Small intestine (tissue), 7 donors: ENCODE results near the gene PIGB. TPM values are rescaled to one million over a fixed set of nuclear protein-coding genes. Genes with fewer than 3 reads are reported as not detected.

Experiments used
- DNase-seq, 2 donors: peaks; one replicate each; pipeline versions ENCODE4 v3.0.0 to v3.0.0-alpha.2; 2013
- FAIRE-seq: peaks from 2 replicates; lab custom pipeline; 2012; peaks lifted over from hg19 to GRCh38; lab: Jason Lieb, UNC
- H3K27ac ChIP-seq, 3 donors: one replicate each; pipeline ENCODE4 v1.5.1; 2013; ENCODE audit warnings: low read length in 2 of 3, mild to moderate bottlenecking in 2 of 3, control low read depth in 1 of 3, inconsistent platforms in 1 of 3, low read depth in 1 of 3, moderate library complexity in 1 of 3
- H3K27me3 ChIP-seq, 3 donors: one replicate each; pipeline ENCODE4 v1.6.1; 2013; ENCODE audit warnings: low read length in 3 of 3, inconsistent platforms in 1 of 3; ENCODE audit not compliant: control insufficient read depth in 3 of 3, insufficient read depth in 3 of 3
- H3K36me3 ChIP-seq, 3 donors: one replicate each; pipeline ENCODE4 v1.6.1; 2013; ENCODE audit warnings: low read length in 3 of 3, inconsistent platforms in 1 of 3, low read depth in 1 of 3, mild to moderate bottlenecking in 1 of 3, moderate library complexity in 1 of 3; ENCODE audit not compliant: control insufficient read depth in 3 of 3, insufficient read depth in 2 of 3
- H3K4me1 ChIP-seq, 3 donors: one replicate each; pipeline ENCODE4 v1.6.1; 2013; ENCODE audit warnings: low read length in 2 of 3, inconsistent platforms in 1 of 3, low read depth in 1 of 3, mild to moderate bottlenecking in 1 of 3, moderate library complexity in 1 of 3; ENCODE audit not compliant: control insufficient read depth in 3 of 3, insufficient read depth in 2 of 3
- H3K4me3 ChIP-seq, 3 donors: one replicate each; pipeline ENCODE4 v1.5.1; 2013; ENCODE audit warnings: low read length in 3 of 3, control low read depth in 1 of 3, inconsistent platforms in 1 of 3, low read depth in 1 of 3, mild to moderate bottlenecking in 1 of 3, moderate library complexity in 1 of 3
- H3K9me3 ChIP-seq, 2 donors: one replicate each; pipeline ENCODE4 v1.6.1; 2013; ENCODE audit warnings: low read depth in 1 of 2, low read length in 1 of 2; ENCODE audit not compliant: control insufficient read depth in 2 of 2, insufficient read depth in 1 of 2
- WGBS, 3 donors: extraction: QIAGEN DNeasy Blood & Tissue Kit; methylation state at CpG; one replicate each; pipeline ENCODE4 v1.1.7; 2013; 5-methylcytosine and 5-hydroxymethylcytosine counted together
- polyA plus RNA-seq, 4 donors: library from polyadenylated mRNA; stranded (reverse) in 3 of 4; unstranded in 1 of 4; fragments of 200-250 nt in 3 of 4; fragments of 120-200 nt in 1 of 4; gene quantifications; one replicate each; pipeline versions ENCODE4 v1.2.1 to v1.2.3, GENCODE V29; 2013
- donor health status: healthy with polysubstance abuse.
- donor health status: control.
- donor health status: control.
- donor health status: Bipolar disorder and iron deficiency.
- donor health status: healthy.

Gene PIGB
- polyA plus RNA-seq, 4 donors = 9.7 to 20.1 (median 12.6) TPM

DNA sequence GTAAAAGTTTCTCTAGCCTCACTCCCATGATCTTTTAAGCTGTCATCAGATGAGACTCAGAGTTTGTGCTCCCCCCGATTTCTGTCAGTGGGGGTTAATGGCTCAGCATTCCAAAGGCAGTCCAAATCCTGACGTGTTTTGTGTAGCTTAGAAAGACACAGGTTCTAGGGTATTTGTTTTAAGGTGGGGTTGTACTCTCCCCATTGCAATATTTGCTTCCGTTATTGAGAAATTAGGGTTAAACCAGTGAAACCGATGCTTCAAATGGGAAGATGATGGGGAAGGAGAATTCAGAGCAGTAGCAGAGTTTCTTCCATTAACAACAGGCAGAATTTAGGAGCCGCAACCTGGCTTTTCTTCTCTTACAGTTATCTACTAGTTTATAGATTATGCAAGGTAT is 3.4 kb downstream of the PIGB start:
- Histone ChIP-seq H3K27ac (no peak overlapping the region), H3K36me3 (peaks cover under 1 to 9% (median 3%) of the 10 kb centered on the region in 3 donors), H3K27me3 (no peaks in the 10 kb centered on the region), H3K9me3 (no peaks in the 10 kb centered on the region), H3K4me3 (no peak overlapping the region), H3K4me1 (peaks cover 0 to 5% (median 0%) of the 10 kb centered on the region in 3 donors)
- FAIRE-seq (no peak), DNase-seq (no peak)
- 89 to 92% (median 90%) methylated on average over 5 of the region's 5 CpGs for WGBS, 3 donors

DNA sequence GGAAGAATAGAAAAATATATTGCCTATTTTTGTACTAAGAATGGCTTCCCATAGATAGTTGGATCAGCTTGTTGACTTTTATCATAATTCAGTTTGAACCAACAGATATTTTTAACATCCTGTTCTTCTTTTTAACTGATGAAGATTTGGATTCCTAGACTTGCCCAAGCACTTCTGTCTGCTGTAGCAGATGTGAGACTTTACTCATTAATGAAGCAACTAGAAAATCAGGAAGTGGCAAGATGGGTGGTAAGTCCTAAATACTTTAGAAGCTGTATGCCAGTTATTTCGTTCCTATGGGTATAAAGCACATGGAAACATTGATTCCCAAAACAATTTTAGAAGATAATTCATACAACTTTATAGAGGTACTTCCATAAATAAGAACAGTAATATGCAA is 8.4 kb downstream of the PIGB start:
- 84 to 97% (median 91%) methylated on average over 1 of the region's 1 CpG for WGBS, 3 donors
- Histone ChIP-seq H3K4me3 (no peak overlapping the region), H3K36me3 (peaks cover 4 to 20% (median 8%) of the 10 kb centered on the region in 3 donors), H3K27me3 (no peaks in the 10 kb centered on the region), H3K27ac (no peak overlapping the region), H3K4me1 (no peaks in the 10 kb centered on the region), H3K9me3 (no peaks in the 10 kb centered on the region)
- FAIRE-seq (no peak), DNase-seq (no peak)

DNA sequence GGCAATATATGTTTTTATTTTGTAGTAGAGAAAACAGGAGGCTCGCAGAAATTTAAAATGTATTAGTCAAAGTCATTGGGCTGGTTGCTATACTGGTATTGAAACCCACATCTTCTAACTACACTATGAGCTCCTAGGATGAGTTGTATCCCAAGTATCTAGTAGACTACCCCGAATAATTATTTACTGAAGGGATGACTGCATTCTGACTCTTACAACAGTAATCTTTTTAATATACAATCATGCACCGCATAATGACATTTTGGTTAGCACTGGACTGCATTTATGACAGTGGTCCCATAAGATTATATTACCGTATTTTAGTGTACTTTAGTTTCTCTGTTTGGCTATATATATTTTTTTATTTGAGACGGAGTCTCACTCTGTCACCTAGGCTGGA is 15.3 kb downstream of the PIGB start:
- Histone ChIP-seq H3K4me3 (no peak overlapping the region), H3K36me3 (peaks cover 3 to 29% (median 5%) of the 10 kb centered on the region in 3 donors), H3K4me1 (no peaks in the 10 kb centered on the region), H3K9me3 (no peaks in the 10 kb centered on the region), H3K27ac (no peak overlapping the region), H3K27me3 (no peaks in the 10 kb centered on the region)
- WGBS, 3 donors = 91 to 97% (median 93%) methylated on average over 5 of the region's 5 CpGs
- DNase-seq (no peak), FAIRE-seq (no peak)

DNA sequence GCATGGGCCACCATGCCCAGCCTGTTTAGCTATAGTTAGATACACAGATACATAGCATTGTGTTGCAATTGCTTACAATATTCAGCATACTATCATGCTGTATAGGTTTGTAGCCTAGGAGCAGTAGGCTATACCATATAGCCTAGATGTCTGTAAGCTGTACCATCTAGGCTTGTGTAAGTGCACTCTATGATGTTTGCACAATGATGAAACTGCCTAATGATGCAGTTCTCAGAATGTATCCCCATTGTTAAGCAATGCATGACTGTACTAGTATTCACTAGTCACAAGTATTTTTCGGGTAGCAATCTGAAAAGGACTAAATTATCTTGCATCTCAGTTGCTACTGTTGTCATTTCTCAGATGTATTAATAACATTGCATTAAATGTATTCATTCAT is 16.0 kb downstream of the PIGB start:
- no peaks in the 10 kb centered on the region for H3K27me3 ChIP-seq
- no peaks in the 10 kb centered on the region for H3K4me1 ChIP-seq
- H3K4me3 ChIP-seq = no peak overlapping the region
- H3K27ac ChIP-seq = no peak overlapping the region
- H3K9me3 ChIP-seq = no peaks in the 10 kb centered on the region
- FAIRE-seq (no peak), DNase-seq (no peak)
- H3K36me3 ChIP-seq = peaks cover 3 to 28% (median 5%) of the 10 kb centered on the region in 3 donors
- WGBS, 3 donors = 94 to 100% (median 95%) methylated on average over 1 of the region's 1 CpG

DNA sequence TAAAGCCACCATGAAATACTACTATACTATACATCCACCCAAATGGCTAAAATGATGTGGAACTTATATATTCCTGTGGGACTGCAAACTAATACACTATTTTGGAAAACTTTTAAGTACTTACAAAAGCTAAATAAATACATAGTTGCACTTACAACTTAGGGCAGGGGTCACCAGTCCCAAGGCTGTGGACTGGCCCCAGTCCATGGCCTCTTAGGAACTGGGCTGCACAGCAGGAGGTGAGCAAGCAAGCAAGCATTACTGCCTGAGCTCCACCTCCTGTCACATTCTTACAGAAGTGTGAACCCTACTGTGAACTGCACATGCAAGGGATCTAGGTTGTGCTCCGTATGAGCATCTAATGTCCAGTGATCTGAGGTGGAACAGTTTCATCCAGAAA is 18.1 kb downstream of the PIGB start:
- Histone ChIP-seq H3K36me3 (peaks cover 3 to 17% (median 3%) of the 10 kb centered on the region in 3 donors), H3K9me3 (no peaks in the 10 kb centered on the region), H3K27ac (no peak overlapping the region), H3K4me1 (no peaks in the 10 kb centered on the region), H3K27me3 (no peaks in the 10 kb centered on the region), H3K4me3 (no peak overlapping the region)
- 90 to 100% (median 94%) methylated on average over 1 of the region's 1 CpG for WGBS, 3 donors
- no peak for FAIRE-seq
- DNase-seq = no peak

DNA sequence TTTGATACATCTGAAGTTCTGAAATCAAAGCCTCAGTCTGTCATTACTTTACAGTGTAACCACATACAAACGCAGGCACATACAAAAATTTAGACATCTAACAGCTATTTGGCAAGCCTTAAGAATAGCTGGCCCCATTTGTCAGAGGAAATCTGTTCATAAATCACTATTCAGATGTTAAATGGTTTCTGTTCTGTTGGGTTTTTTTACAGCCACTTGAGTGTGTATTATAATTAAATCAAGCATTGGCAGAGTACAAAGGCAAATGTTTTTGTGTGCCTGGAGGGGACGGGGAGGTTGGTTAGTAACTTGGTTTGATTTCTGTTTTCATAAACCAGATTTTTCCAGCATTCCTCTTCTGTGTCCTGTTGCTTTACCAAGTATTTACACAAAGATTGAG is 24.1 kb downstream of the PIGB start:
- H3K9me3 ChIP-seq = no peaks in the 10 kb centered on the region
- DNase-seq (no peak), FAIRE-seq (no peak)
- H3K27me3 ChIP-seq = no peaks in the 10 kb centered on the region
- no peak overlapping the region for H3K4me3 ChIP-seq
- H3K27ac ChIP-seq = no peak overlapping the region
- no peaks in the 10 kb centered on the region for H3K4me1 ChIP-seq
- H3K36me3 ChIP-seq = peaks cover 0 to 10% (median 0%) of the 10 kb centered on the region in 3 donors
- 60 to 89% (median 84%) methylated on average over 2 of the region's 2 CpGs for WGBS, 3 donors

DNA sequence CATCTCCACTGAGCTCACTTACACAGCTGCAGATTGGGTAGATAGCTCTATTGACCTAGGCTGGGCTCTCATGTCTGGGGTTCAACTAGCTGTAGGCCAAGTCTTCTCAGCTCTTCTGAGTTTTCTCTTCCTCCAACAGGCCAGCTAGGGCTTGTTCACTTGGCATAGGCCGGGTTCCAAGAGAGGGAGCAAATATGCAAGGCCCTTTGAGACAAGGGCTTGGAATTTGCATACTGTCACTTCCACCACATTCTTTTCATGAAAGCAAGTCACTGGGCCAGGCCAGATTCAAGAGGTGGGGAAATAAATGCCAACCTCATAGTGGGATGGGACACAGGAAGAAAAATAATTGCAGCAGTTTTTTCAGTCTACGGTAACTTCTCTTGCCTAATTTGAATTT is 25.2 kb downstream of the PIGB start:
- FAIRE-seq = no peak

DNA sequence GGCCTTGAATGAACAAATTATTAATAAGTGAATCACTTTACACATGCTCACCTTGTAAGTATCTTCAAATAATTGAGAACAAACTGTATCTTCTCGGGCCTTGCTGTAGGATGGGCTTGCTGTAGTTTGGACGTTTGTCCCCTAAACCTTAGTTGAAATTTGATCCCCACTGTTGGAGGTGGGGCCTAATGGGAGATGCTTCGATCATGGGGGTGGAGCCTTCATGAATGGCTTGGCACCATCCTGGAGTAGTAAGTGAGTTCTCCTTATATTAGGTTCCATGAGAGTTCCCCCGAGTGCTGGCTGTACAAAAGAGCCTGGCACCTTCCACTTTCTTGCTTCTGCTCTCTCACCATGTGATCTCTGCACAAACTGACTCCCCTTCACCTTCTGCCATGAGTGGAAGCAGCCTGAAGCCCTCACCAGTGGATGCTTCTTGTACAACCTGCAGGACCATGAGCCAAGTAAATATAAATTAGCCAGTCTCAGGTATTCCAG is 29.3 kb downstream of the PIGB start:
- Histone ChIP-seq H3K27me3 (no peaks in the 10 kb centered on the region), H3K27ac (no peak overlapping the region), H3K9me3 (no peaks in the 10 kb centered on the region), H3K4me1 (no peaks in the 10 kb centered on the region), H3K4me3 (no peak overlapping the region), H3K36me3 (peaks cover 0 to 11% (median 0%) of the 10 kb centered on the region in 3 donors)
- FAIRE-seq (no peak), DNase-seq (no peak)
- 76 to 78% (median 78%) methylated on average over 4 of the region's 4 CpGs for WGBS, 3 donors

More for the DNA sequence above, 25.2 kb downstream of the PIGB start:
- H3K36me3 ChIP-seq = peaks cover 0 to 10% (median 0%) of the 10 kb centered on the region in 3 donors
- no peaks in the 10 kb centered on the region for H3K27me3 ChIP-seq
- DNase-seq = no peak
- H3K4me3 ChIP-seq = no peak overlapping the region
- H3K27ac ChIP-seq = no peak overlapping the region
- no peaks in the 10 kb centered on the region for H3K4me1 ChIP-seq
- no peaks in the 10 kb centered on the region for H3K9me3 ChIP-seq
- 88 to 99% (median 96%) methylated on average over 2 of the region's 2 CpGs for WGBS, 3 donors

DNA sequence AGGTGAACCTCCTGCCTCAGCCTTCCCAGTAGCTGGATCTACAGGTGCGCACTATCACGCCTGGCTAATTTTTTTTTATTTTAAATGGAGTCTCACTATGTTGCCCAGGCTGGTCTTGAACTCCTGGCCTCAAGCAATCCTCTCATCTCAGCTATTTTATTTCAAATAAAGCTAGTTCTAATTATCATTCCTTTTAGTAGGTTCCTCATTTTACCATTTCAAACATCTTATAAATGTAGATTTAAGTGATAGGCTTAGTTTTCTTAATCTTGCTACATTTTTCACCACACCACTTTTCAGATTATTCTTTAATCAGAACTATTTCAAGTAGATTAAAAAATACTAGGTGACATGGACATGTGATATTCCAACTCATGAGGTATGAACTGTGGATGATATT is 30.3 kb downstream of the PIGB start:
- WGBS, 3 donors = 96 to 100% (median 99%) methylated on average over 2 of the region's 2 CpGs
- Histone ChIP-seq H3K9me3 (no peaks in the 10 kb centered on the region), H3K36me3 (peaks cover 0 to 11% (median 0%) of the 10 kb centered on the region in 3 donors), H3K27me3 (no peaks in the 10 kb centered on the region), H3K4me3 (no peak overlapping the region), H3K27ac (no peak overlapping the region), H3K4me1 (no peaks in the 10 kb centered on the region)
- no peak for FAIRE-seq
- no peak for DNase-seq
